IMR-90 (cell line): ENCODE measurements around the gene DBX1.

Experiments used
- CHD1 ChIP-seq: IDR thresholded peaks from 2 replicates; pipeline ENCODE4 v1.6.1; 2012; ENCODE audit warnings: low read depth, low read length, improper control_type of control experiment
- MAFK ChIP-seq: IDR thresholded peaks from 2 replicates; pipeline ENCODE4 v1.6.1; 2012; ENCODE audit warnings: low read depth, low read length, improper control_type of control experiment
- MXI1 ChIP-seq: IDR thresholded peaks from 2 replicates; pipeline ENCODE4 v1.6.1; 2012; ENCODE audit warnings: low read depth, mild to moderate bottlenecking, low read length, moderate library complexity, borderline replicate concordance
- POLR2A ChIP-seq: IDR thresholded peaks from 2 replicates; pipeline ENCODE4 v1.6.1; 2012; ENCODE audit warnings: mild to moderate bottlenecking, low read depth, low read length
- RAD21 ChIP-seq: IDR thresholded peaks from 2 replicates; pipeline ENCODE4 v1.6.1; 2012; ENCODE audit warnings: low read length, improper control_type of control experiment
- RCOR1 ChIP-seq: IDR thresholded peaks from 2 replicates; pipeline ENCODE4 v1.6.1; 2012; ENCODE audit warnings: mild to moderate bottlenecking, low read length, improper control_type of control experiment; ENCODE audit not compliant: insufficient replicate concordance
- RFX5 ChIP-seq: IDR thresholded peaks from 2 replicates; pipeline ENCODE4 v1.8.0; 2012; ENCODE audit warnings: low read depth, mild to moderate bottlenecking, low read length, moderate library complexity
- SMC3 ChIP-seq: fragments of 150-350 bp; IDR thresholded peaks from 2 replicates; pipeline ENCODE4 v1.6.1; 2016; ENCODE audit warnings: low read depth, mild to moderate bottlenecking, antibody characterized with exemption, low read length, moderate library complexity
- TF ChIP-seq, protein P1 (sequence below): fragments of 150-350 bp; IDR thresholded peaks from 2 replicates; pipeline ENCODE4 v1.6.1; 2017; ENCODE audit warnings: mild to moderate bottlenecking, antibody characterized with exemption, low read length, low read depth
- TF ChIP-seq, protein P2 (sequence below): conservative IDR thresholded peaks from 2 replicates; pipeline ENCODE4 v1.5.1; 2012; ENCODE audit warnings: mild to moderate bottlenecking, low read depth, low read length, improper control_type of control experiment

DNA sequence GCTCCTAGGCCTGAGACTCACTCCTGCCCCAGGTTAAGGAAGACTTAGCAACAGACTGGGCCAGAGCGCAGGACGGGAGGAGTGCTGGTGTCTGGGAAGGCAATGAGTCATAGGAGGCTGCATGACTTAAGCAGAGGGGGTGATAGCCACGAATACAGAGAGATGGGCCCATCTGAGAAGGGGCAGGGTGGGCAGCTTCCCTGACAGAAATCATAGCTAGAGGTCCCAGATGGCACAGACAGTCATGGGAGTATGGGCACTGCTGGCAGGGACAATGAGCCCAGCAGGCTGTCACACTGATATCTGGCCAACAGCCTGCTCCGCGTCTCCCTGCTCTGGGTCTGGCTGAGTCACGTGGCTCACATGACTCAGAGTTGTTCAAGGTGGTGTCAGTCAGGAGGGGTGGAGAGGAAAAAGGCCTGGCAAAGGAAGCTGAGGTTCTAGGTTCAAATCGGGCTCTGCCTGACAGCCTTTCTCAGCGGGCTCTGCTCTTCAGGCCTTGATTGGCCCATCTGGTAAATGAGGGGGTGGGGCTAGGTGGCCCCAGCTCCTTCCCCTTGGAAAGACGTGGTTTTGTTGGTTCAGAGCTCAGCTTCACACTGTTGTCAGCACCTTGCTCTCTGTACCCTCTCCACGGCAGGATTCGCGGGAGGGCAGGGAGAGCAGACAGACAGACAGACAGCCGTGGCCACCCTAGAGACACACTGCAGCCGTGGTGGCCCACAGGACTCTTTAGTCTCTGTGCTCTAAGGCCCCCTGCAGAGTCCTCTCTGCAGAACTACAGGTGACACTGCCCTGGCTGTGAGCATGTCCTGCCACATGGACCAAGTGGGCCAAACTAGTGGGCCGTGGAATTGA is 47.8 kb downstream of the DBX1 start:
- TF ChIP-seq CHD1 (no peak), MXI1 (no peak), RCOR1 (no peak), MAFK (no peak), RFX5 (no peak), POLR2A (0 out of 2 replicates have a peak, but pooled peaks have one; percentile 42), SMC3 (no peak), RAD21 (no peak)
- TF ChIP-seq, protein P1, sequence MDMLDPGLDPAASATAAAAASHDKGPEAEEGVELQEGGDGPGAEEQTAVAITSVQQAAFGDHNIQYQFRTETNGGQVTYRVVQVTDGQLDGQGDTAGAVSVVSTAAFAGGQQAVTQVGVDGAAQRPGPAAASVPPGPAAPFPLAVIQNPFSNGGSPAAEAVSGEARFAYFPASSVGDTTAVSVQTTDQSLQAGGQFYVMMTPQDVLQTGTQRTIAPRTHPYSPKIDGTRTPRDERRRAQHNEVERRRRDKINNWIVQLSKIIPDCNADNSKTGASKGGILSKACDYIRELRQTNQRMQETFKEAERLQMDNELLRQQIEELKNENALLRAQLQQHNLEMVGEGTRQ: peak; percentile 95
- TF ChIP-seq, protein P2, sequence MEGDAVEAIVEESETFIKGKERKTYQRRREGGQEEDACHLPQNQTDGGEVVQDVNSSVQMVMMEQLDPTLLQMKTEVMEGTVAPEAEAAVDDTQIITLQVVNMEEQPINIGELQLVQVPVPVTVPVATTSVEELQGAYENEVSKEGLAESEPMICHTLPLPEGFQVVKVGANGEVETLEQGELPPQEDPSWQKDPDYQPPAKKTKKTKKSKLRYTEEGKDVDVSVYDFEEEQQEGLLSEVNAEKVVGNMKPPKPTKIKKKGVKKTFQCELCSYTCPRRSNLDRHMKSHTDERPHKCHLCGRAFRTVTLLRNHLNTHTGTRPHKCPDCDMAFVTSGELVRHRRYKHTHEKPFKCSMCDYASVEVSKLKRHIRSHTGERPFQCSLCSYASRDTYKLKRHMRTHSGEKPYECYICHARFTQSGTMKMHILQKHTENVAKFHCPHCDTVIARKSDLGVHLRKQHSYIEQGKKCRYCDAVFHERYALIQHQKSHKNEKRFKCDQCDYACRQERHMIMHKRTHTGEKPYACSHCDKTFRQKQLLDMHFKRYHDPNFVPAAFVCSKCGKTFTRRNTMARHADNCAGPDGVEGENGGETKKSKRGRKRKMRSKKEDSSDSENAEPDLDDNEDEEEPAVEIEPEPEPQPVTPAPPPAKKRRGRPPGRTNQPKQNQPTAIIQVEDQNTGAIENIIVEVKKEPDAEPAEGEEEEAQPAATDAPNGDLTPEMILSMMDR: no peak
